ENCODE data around the gene MRRF.

- TF ChIP-seq GATA2 (IDR thresholded peaks at IDR 0.05; ENCODE audit: low read depth, low read length) (no peak), GATA3 (IDR thresholded peaks at IDR 0.05; ENCODE audit: low read depth, low read length) (no peak)
Observed at GRCh38 chr9:122309861-122310260, 45.2 kb downstream of the MRRF start.

Measured in SH-SY5Y (cell line).